Measurements from ENCODE around the gene CAPN11.

CAPN11 gene

DNA sequence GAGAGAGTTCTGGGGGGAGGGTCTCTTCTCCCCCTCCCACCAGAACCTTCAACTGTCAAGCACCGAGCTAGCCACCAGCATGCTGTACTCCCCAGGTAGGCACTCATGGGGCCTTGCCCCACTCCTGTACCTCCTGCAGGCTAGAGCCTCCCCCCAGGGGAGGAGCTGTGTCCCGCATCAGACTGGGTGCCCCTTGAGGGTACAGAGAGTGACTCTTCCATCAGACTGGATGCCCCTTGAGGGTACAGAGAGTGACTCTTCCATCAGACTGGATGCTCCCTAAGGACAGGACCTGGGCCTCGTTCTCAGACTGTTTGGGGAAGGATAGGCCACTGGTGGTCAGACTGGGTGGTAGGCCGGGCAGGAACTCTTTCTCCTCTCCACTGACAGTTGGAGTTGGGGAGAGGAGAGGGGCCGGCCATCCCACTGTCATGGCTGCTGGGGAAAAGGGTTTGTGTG lies at the start of gene CAPN11:
TSS of gene CAPN11 (plus strand) at position 51 of the 459 bp plus-strand sequence. CDS start at position 80, 29 bp downstream.
- DNase-seq = no peak

DNA sequence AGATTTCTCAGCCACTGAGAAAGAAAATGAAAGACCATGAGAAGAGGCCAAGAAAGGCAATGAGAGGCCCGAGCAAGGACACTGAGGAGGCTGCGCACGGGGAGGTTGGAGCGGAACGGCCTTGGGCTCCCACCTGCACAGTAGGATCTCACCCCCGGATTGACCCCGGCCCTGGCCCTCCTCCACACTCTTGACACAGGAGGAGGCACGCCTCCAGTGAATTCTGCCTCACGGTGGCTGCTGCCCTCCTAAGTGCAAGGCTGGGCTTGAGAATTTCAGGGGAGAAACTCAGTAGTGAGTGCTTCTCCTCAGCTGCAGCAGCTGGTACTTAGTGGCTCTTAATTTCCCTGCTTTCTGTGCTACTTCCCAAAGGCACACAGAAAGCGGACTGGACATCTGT lies 49.4 kb upstream of the CAPN11 start:
- no peak for DNase-seq

DNA sequence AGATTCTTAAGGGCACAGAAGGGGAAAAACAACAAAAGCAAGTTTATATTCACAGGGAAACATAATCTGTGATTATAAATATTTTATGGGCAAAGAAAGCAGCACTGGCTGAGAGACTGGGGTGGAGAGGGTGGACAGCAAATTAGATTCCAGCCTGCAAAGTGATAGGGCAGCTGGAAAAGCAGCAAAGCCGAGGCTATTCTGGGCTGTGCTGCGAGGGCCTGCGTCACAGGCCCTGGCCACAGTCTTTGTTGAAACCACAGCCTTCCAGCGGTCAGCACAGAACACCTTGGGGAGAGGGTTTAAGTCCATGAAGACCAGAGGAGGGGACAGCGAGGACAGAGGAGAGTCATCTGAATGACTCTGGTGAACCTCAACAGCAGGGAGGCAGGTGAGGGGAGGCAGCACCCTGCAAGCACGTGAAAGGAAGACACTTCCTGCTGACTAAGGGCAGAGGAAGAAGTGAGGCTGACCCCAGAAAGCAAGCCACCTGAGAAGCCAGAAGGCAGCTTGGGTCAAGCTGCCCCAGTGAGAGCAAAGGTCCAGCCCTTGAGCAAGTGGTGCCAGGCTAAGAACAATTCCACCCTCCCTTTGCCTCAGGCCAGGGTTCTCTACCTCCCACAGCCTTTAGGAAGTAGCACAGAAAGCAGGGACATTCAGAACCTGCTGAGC lies 48.5 kb upstream of the CAPN11 start:
- no peak for DNase-seq

- no peak for DNase-seq
Measured at GRCh38 chr6:44110966-44111365, 47.7 kb upstream of the CAPN11 start.

- DNase-seq = no peak
Measured at GRCh38 chr6:44111434-44112417, 46.9 kb upstream of the CAPN11 start.

DNA sequence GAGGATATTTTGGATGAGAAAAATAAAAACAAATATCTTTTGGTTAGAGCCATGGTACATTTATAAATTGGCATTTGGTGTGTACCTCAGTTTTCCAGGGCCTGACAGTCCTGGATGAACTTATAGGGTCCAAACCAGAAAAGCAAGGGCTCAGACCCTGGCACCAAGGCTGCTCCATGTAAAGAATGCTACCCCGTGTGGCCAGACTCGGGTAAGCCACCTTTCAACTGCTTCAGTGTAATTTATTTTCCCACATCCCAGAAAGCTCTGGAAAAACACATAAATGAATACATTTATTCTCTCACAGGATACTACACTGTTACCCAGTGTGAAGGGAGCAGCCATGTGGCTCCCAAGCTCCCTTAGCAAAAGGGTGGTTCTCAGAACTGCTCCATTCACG lies 45.2 kb upstream of the CAPN11 start:
- no peak for DNase-seq

DNA sequence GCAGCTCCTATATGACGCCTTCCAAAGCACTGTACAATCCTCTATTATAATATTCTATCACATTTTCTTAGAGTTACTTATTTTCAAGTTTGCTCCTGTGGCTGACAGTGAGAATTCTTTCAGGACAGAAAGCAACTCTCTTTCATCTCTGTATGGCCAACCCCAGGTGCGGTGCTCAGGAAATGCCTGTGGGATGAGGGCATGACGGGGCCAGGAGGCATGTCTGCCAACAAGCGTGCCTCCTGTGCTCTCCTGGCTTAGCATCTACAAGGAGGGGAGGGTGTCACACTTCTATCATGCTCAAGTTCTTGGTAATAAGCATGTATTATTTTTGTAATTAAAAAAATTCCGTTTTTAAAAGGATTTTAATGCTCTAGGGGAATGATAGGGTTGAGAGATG lies 42.8 kb upstream of the CAPN11 start:
- no peak for DNase-seq

- no peak for DNase-seq
Measured at GRCh38 chr6:44116641-44117382, 41.8 kb upstream of the CAPN11 start.

DNA sequence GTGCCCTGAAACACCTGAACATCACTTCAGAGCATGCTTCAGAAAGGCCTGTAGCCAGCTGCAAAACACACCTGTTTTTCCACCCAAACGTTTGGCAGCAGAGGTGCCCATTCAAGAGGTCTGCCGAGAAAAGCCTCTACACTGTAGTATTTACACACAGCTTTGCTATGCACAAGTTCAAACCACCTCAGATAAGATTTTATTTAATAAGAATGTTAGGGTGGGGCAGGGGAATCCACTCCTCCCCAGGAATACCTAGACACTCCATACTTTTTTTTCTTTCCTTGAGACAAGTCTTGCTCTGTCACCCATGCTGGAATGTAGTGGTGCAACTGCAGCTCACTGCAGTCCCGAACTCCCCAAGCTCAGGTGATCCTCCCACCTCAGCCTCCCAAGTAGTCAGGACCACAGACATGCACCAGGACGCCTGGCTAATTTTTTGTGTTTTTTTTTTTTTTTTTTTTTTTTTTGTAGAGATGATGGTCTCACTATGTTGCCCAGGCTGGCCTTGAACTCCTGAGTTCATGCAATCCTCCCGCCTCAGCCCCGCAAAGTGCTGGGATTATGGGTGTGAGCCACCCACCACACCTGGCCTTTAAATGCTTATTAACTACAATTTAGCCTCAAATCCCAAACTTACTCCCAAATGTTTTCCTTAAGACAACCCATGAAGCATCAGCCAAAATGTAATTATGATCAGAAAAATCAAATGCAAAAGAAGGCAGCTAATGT lies 41.1 kb upstream of the CAPN11 start:
- no peak for DNase-seq

GRCh38 chr6:44119704-44120262 lies 38.8 kb upstream of the CAPN11 start:
- no peak for DNase-seq

DNA sequence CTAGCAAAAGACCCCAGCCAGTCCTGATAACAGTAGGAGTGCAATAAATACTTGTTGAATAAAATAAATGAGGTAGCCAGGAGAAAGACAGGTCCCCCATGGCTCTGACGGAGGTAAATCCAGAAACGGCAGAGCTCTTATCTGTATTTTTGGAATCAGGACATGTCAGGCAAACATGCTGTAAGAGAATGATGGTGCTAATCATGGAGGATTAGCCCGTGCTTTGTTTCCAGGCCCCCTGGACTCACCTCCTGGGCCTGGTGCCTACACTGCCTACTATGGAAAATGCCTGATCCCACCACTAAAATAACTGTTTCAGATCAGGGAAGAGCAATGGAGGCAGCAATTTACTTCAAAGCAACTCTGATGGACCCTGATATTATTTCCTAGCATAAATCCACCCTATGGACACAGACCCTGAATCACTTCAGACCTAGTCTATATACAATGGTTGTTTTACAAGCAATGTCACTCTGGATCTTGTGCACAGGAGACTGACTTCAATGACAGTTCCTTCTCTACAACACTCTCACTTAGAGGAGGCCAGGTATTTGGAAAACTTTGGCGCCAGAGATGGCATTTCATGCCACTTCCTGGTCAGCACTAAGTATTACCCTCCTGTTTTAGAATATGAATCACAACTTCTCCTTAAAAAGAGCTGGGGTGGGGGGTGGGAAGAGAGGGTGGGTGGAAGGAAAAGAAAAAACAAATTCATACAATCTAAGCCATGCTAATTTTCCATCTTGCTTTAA lies 37.8 kb upstream of the CAPN11 start:
- no peak for DNase-seq

DNA sequence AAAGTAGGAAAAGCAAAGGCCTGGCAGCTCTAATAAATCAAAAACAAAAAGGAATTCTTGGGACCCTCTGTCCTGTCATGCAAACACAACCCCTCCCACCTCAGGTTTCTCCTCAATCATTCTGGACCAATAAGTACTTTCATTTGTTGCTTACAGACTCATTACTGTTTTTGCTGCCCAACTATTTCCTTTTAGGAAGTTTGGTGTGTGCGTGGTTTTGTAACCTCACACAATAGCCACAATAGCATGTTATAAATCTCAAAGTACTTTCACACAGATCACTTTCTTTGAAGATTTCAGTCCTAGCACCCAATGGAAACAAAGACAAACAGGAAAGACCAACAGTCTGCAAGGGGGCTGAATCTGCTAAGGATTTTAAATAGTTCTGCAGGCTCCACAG lies 35.8 kb upstream of the CAPN11 start:
- DNase-seq = peak; percentile 54

GRCh38 chr6:44123544-44123943 lies 35.1 kb upstream of the CAPN11 start:
- DNase-seq = no peak

- DNase-seq = peak; percentile 86
Measured at GRCh38 chr6:44126320-44127149, 32.1 kb upstream of the CAPN11 start.

DNA sequence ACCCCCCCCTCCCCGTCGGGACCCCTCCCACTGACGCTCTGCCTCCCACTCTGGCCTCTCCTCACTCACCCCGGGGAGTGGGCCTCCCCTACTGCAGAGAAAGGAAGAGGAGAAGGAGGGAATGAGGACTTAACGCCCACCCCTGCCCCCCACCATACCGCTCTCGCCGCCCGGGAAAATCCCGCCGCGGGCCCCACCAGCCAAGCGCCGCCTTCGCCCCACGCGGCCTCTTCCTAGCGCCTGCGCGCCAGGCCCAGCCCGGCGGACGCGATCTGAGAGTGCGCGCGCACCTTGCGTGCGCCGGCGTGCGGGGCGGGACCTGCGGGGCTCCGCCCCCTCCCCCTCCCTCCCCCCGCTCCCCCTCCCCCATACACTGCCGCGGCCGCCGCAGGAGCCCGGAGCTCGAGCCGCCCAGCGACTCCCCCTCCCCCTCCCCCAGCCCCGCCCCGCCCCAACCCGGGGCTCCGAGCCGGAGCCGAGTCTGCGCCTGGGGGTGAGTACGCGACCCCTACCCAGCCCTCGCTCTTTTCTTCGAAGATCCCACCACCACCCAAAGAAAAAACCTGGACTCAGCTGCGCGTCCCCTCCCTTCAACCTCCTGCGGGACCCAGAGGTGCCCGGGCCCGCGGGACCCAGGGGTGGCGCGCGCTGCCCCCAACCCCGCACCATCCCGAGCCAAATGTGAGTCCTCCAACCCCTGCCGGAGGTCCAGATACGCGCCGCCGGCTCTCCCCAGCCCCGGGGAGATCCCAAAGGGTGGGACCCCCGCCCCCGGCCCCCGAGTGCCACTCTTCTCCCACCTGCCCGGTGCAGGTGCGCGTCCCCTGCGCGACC lies 31.2 kb upstream of the CAPN11 start, which contains the start of the genes MRPL14 and TMEM63B:
TSS of gene MRPL14 (minus strand) at position 267 of the 834 bp plus-strand sequence. CDS start 10,841 bp downstream, outside the sequence.
TSS of gene TMEM63B (plus strand) at position 369 of the 834 bp plus-strand sequence. CDS start 7,031 bp downstream, outside the sequence.
- DNase-seq = peak; percentile 93

GRCh38 chr6:44128020-44128917 lies 30.4 kb upstream of the CAPN11 start:
- no peak for DNase-seq

DNA sequence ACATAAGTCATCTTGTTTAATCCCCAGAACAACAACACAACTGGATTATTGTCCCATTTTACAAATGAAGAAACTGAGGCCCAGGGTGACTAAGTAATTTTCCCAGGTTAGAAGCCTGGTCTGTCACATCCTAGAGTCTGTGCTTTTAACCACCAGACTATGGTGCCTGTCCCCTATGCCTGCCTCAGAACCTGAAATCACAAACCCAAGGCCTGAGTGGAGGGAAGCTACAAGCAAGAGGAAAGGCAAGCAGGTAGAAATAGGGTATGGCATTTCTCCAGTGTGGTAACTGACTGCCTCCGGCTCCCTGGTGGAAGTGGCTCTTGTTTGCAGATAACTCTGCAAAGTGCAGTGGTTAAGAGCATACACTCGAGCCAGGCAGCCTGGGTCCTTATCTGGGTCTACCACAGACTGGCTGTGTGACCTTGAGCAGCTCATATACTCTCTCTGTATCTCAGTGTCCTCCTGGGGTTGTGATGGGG lies 28.7 kb upstream of the CAPN11 start:
- DNase-seq = no peak

DNA sequence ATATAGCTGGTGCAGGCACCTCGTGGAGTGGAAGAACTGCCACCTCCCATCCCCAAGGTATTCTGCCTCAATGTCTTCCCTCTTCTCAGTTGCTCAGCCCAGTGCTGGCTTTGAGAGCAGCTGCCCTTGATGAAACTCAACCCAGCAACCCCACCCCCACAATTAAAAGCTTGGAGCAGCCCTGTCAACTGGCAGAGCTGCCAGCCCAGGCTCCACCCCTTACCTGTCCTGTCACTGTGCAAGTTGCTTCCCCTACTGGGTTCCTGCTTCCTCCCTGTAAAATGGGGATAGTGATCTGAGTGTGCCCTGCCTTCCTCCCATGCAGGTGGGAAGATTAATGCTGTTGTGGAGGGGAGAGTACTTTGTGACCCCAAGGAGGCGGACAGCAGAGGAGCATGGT lies 26.7 kb upstream of the CAPN11 start:
- DNase-seq = no peak

Data from activated CD4-positive, alpha-beta T cell treated with anti-CD3 and anti-CD28 coated beads, Interleukin-10, Interleukin-2, amounts not matched to agents 100 ng/mL and 50 ng/mL, durations not matched to agents 16 hours and 8 hours (primary cell).